GM21360 (cell line): ENCODE data around the gene RAB33A.

Experiments
- ATAC-seq: cut with Tn5 transposase; IDR thresholded peaks from one replicate; pipeline ENCODE4 v1.9.1; 2021; ENCODE audit warnings: mild to moderate bottlenecking, moderate library complexity; ENCODE audit not compliant: unreplicated experiment

The RAB33A gene

DNA sequence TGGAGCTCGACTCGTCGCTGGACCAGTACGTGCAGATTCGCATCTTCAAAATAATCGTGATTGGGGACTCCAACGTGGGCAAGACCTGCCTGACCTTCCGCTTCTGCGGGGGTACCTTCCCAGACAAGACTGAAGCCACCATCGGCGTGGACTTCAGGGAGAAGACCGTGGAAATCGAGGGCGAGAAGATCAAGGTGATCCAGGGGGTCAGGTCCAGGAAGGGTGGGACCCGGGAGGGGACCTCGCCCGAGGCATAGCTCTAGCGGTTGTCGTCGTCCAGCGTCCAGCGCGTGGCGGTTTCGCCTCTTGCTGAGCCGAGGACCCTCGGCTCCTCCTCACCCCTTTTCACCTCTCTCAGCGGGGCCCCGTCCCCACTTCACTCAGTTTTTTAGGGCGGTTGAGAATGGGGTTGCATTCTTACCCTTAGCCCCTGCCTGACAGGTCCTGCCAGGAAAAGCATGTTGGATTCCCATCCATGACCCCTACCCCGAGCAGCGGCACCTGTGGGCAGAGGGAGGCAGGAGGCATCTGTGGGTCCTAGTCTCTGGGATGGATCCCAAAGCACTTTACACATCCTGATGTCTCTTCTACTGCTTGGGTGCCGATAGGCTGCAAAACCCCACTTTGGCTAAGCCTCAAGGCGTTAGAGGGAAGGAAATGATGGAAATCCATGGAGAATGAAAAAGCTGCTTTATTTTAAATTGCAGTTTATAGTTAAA, 524 bp downstream of the RAB33A start:
- no peak for ATAC-seq

DNA sequence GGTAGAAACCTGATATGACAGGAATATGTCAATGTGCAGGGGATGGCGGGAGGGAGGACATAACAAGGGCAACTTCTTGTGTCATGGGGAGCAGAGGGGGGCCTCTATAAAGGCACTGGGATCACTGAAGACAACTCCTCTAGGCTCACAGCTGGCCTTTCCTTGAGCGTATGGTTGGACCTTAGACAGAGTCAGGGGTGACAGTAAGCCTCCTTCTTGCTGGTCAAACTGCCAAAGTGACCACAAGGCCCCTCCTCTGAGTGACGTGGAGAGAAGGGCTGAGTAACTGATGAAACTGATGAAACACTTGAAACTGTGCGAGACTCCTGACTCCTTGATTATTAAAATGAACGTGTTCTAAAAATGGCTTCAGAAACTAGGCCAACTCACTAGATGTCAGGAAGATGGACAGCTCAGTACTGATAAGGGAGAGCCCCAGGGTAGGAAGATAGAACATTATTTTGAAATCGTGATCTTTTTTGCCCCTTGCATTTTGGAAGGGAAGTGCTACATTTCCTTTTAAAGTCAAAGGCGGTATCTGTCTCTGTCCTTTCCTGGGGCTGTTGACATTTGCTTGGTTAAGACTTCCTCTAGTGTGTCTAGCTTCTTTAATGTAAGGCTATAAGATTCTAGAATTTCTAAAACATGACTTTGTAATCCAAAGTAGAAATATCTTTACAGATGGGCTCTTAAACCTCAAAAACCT, 1.6 kb downstream of the RAB33A start:
- ATAC-seq: no peak

DNA sequence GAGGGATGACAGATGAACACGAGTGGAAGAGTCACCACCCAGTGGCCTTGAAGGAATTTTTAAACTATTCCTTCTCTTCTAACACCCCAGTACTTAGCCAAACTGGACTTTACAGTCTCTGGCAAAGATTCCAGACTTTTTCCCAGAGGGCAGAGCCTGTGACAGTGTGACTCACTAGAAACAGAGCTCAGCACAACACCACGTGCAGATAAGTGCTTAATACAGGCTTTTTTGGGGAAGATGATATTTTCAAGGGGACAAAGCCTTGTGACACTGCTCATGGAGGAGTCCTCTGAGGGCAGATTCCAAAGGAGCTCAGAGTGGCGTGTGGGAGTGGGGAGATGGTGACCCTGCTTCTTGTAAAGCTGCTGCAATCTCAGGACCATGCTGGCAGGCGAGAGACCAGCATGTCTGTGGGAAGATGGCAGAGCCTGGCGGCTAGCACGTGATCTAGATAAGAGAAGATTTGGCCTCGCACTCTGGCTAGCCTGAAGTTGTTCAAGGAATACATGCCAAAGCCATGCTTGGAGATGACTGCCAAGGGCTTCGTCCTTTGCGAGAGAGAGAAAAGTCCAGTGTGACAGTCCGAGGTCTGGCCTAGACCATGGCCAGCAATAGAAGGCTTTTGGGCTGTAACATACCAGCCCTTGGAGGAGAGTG, 2.4 kb downstream of the RAB33A start:
- ATAC-seq: no peak

DNA sequence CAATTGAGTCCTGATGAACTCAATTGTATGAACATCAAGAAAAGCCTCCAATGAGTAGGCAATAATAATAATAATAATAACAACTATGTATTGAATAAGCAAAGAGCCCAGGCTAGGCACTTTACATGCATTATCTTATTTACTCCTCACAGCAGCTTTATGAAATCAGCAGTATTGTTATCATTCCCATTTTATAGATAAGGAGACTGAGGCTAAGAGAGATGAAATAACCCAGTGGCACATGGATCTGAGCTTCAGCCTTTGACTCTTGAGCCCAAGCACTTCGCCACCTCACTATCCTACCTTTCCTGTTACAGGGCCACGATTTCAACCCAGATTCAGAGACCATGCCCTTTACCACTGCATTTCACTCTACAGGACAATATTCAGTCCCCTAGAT, 3.2 kb downstream of the RAB33A start:
- ATAC-seq: no peak

DNA sequence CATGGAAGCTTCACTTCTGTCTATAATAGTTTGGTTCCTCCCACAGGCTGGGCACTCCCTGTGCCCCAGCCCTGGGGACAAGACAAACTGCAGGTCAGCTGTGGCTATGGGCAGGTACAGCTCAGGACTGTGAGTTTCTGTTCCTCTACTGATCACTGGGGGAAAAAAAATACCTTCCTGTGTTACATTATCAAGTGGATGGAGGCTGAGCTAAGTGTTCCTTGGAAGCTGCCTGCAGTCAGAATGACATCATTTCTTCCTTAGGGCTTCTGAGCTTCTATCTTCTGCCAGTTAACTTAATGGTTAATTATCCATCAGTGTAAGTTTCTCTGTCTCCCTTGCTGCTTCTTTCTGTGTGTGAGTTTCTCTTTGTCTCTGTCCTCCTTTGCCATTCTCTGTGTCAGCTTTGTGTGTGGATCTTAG, 4.6 kb downstream of the RAB33A start:
- ATAC-seq: peak; percentile 72

DNA sequence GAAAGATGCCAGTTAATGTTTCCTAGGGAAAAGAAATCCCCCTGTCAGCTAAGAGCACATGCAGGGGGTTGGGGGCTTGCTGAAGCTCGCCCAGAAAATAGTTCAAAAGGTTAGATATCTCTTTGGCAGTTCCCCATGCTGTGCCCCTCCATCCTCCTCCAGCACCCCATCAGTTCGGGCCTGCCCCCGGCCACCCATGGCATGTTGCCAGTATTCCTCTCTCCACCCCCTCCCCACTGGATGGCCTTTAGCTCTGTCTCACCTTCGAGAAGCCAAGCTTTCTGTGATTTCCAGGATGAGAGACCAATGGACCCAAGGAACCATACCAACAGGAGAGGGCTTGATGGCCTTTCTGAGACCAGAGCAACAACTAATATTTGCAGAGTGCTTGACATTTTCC, 5.2 kb downstream of the RAB33A start:
- ATAC-seq: no peak

DNA sequence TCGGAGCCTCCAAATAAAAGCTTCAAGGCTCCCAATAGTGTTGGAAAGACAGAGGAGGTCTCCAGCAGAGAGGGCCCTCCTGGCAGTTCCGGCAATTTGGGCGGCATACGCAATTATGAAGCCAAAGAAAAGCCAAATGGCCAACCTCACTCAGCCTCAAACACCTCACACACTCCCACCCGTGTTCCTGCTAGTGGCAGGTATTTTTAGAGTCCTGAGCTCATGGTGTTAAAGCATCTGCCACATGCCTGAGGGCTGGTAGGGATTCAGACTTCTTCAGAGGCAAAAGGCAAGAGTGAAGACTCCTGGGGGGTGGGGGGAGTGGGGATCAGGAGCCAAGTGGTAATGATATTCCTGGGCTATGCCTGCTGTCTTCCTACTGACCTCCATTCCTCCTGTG, 7.4 kb downstream of the RAB33A start:
- ATAC-seq: no peak

DNA sequence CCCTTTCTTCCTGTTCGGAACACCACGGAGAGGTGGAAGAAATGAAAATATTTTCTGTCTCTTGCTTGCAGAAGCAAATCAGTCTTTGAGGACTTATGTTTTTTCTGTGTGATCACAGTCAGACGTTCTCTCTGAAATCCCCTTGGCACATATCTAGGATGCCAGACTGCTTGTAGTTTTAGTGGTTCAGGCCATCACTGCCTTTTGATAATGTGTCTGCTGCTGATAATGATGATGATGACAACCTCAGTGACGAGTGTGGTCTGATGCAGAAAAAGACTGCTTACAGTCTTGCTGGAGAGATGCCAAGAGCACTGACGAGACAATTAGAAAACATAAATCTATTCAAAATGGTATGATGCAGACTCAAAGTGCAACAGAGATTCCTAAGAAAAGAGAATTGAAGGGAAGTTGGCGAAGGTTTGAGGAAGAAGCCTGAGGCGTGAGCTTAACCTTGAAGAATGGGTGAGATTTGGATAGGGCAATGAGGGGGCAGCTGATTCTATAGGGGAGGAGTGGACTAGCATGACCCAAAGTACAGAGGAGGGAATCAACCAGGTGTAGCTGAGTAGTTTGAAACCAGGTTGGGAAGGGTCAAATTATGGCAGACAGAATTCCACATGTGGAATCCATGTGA, 7.9 kb downstream of the RAB33A start:
- no peak for ATAC-seq

DNA sequence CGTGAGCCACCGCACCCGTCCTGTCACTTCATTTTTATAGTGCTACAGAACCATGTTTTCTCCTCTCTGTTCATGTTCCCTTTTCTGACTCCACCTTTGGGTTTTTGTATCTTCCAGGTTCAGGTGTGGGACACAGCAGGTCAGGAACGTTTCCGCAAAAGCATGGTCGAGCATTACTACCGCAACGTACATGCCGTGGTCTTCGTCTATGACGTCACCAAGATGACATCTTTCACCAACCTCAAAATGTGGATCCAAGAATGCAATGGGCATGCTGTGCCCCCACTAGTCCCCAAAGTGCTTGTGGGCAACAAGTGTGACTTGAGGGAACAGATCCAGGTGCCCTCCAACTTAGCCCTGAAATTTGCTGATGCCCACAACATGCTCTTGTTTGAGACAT, 12.4 kb downstream of the RAB33A start:
- ATAC-seq: no peak

DNA sequence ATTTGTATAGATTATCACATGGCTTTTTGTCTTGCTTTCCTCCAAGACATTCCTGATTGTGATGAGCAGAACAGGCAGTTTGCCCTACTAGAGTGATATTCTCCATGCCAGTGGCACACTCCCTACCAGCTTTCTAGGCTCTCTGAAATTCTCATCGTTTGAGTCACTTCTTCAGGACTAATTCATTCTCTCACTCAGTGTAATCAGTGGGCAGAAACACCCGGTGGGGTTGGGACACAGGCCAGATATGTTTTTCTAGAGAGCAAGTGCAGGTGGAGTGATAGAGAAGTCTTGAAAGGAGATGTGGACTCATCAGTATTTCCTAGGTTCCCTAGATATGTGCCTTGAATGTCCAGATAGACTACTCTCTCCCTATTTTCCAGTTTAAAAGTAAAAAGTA, 13.1 kb downstream of the RAB33A start:
- no peak for ATAC-seq

DNA sequence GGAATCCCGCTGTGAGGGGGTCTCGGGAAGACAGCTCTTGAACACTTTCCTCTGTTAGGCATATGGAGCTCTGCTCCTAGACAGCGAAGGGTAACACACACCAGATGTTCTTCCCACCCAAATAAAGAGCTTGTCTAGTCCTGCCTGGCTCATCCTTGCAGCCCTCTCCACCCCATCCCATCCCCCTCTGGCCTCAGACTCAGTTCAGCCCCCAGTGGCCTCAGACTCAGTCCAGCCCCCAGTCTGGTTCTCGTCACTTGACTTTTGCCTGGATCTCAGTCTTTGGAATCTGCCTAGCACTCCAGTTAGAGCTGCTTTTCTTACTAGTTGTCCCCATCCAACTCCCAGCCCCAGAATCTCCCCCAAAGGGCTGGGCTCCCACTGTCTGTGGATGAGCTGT, 14.9 kb downstream of the RAB33A start:
- no peak for ATAC-seq

DNA sequence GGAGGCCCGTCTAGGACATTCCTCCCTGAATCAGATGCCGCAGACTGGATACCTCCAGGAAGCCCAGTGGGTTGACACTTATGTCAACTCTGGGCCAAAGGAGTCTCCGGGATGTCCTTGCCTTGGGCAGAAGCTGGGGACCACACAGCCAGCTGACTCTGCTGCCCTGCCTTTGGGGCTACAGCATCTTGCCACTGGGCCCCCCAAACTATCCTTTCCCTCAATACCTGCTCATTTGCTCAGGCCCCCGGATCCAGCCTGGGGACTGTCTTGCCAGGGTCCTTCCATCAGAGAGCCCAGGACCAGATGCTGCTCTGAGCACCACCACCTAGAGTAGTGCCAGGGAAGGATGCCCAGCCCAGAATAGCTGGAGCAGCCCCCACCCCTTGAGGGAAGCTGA, 19.0 kb downstream of the RAB33A start:
- ATAC-seq: no peak

DNA sequence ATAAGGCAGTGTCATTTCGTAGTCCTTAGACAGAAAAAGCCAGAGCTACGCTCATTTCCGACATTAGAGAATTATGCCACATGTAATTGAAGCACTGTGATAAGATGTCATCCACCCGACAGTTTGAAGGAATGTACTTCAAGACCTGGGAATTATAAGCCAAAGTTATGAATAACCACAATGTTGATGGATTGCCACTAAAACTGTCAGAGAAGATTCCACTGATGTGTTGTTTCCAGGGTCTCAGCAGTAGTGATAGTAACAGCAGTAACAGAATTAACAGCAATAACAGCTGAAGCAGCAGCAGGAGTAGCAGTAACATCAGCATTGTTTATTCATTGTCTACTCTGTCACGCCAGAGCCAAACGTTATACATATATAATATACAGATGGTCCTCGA, 24.7 kb downstream of the RAB33A start:
- ATAC-seq: no peak

DNA sequence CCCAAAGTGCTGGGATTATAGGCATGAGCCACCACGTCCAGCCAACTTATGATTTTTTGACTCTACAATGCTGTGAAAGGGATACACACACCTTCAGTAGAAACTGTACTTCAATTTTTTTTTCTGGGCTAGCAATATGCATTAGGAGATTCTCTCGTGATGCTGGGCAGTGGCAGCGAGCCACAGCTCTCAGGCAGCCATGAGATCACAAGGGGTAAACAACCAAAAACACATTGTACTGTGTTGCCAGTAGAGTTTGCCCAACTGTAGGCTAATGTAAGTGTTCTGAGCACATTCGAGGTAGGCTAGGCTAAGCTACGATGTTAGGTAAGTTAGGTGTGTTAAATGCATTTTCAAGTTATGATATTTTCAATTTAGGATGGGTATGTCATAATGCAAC, 25.7 kb downstream of the RAB33A start:
- ATAC-seq: no peak

DNA sequence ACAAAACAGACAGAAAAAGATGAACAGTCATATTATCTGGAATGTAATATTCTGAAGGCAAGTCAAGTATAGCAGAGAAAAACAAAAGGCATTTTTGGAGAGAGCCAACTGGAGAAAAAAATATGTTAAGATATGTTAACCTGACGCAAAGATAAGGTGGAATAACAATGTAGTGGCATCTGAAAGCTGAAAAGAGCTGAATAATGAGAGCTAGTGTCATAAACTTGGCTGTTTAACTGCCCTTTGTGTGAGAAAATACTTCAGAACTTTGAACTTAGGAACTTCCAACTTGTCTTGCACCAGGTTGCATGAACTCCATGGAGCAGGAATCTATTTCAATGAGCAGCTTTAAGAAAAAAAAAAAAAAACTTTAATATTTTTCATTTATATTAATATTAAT, 32.9 kb downstream of the RAB33A start:
- ATAC-seq: no peak

DNA sequence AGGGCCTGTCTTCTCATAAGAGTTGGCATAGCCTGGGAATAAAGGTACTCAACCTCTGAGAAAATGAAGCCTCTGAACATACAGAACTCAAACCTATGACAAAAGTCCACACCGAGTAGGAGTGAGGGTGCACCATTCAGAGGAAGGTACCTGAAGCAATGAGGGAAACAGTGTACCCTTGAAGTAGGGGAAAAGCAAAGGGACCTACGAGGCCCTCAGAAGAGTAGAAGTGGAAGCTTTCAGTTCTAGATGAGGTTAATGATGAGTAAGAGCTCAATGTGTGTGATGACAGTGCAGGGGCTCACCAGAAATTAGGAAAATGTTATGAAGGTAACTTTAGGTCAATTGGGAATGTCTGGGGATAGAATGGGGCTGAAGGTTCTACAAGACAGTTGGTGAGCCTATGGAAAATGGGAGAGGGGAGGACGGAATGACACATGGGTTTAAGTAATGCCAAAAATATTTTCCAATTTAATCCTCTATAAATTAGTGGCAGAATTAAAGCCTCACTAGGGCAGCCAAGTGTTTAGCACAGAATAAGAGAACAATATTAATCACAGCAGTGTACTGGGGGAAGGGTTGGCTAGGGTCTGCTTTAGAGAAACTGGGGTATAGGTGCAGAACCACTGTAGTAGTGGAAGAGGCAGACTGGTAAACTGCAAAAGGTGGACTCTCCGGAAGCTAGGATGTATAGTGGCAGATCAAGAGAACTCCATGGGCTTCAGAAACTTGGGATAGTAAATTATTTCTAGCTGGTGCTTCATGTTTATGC, 39.8 kb downstream of the RAB33A start:
- ATAC-seq: no peak

DNA sequence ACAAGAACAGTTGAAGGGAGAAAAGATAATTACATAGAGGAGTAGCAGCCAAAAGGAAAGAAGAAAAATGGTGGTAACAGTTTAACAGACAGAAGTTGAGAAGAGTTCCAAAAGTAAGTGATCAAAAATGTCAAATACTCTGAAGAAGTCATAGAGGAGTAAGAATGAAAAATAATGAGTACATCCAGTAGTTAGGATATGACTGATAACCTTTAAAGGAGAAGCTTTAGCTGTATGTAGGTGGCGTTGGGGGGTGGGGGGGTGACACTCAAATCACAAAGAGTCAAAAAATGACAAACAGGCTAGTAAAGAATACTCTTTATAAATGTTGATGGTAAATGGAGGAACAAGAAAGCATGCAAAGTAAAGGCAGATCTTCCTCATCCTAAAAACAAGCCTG, 40.6 kb downstream of the RAB33A start:
- ATAC-seq: no peak

DNA sequence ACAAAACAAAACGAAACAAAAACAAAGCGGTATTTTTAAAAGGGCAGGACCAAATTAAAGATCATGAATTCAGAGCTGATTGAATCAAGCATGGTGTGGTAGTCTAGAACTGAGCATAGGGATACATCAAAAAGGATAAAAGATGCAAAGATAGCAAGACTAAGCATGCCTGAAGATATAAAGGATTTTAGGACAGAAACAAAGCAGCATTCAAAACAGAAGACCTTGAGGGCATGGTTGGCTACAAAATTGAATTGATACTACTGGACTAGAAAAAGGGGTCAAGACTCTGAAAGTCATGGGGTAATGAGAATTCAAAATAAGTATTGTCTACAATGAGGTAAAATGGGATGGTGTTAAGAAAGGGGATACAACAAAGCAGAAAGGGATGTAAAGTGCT, 41.6 kb downstream of the RAB33A start:
- ATAC-seq: no peak

DNA sequence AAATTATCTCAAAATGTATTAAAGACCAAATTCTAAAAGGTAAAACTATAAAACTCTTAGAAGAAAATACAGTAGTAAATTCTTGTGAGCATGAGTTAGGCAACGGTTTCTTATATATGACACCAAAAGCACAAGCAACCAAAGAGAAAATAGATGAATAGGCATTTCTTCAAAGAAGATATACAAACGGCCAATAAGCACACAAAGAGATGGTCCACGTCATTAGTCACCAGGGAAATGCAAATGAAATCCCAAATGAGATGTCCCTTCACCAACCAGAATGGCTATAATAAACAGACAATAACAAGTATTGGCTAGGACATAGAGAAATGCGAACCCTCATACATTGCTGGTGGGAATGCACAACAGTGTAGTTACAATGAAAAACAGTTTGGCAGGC, 44.6 kb downstream of the RAB33A start:
- no peak for ATAC-seq

DNA sequence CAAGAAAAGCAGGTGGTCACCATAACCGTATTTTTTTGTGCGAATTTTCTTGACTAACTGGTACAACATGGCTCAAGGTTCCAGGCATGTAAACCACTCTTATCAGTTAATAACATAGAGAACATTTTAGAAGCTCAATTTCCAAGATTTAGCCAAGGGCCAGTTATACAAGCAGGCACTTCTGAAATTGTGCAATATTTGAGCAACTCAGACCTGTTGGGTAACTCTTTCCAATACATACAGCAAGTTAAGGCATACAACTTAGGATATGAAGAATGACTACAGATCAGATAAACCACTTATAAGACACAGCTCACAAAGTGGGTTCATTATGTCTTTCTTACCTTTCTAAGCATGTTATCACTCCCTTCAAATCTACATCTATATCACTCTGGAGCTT, 53.0 kb downstream of the RAB33A start:
- ATAC-seq: no peak

DNA sequence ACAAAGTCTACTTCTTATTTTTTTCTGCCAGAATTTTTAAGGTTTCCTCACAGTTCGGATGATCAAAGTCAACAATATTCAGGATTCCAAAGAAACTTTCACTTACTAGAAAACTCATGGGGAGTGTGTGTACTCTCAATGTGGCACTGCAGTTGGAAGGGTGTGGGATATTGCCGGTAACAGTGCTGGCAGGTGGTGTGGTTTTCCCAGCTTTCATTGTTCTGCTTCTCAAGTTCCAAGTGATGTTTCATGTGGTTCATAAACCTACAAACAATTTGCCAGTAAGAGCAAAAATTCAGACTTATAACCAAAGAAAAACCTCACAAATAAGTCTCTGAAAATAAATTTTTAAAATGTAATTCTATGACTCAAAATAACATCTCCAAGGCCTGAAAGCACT, 57.1 kb downstream of the RAB33A start:
- no peak for ATAC-seq
